ENCODE results near the gene SPI1.

SPI1 gene

GRCh38 chr11:47378010-47378835, at the start of gene SPI1:
Gene SPI1, minus strand, starts transcription at chr11:47378547. Its CDS starts 194 bp downstream, at chr11:47378353.
- no peak for DNase-seq

- DNase-seq: peak; percentile 99
Observed at GRCh38 chr11:47426062-47426956, 48.0 kb upstream of the SPI1 start, which contains the start of gene PSMC3. Gene PSMC3, minus strand, starts transcription at chr11:47426439. Its CDS starts 160 bp downstream, at chr11:47426279.

GRCh38 chr11:47425611-47426010, 47.3 kb upstream of the SPI1 start:
- DNase-seq: no peak

GRCh38 chr11:47418454-47419259, 40.3 kb upstream of the SPI1 start:
- no peak for DNase-seq

- DNase-seq: no peak
Observed at GRCh38 chr11:47417712-47418111, 39.4 kb upstream of the SPI1 start.

- peak; percentile 93 for DNase-seq
Observed at GRCh38 chr11:47415949-47416472, 37.7 kb upstream of the SPI1 start.

- no peak for DNase-seq
Observed at GRCh38 chr11:47415091-47415854, 36.9 kb upstream of the SPI1 start.

- DNase-seq: peak; percentile 33
Observed at GRCh38 chr11:47414685-47415070, 36.3 kb upstream of the SPI1 start.

GRCh38 chr11:47413908-47414684, 35.7 kb upstream of the SPI1 start:
- peak; percentile 51 for DNase-seq

- peak; percentile 13 for DNase-seq
Observed at GRCh38 chr11:47413351-47413750, 35.0 kb upstream of the SPI1 start.

- DNase-seq: peak; percentile 64
Observed at GRCh38 chr11:47411884-47412746, 33.8 kb upstream of the SPI1 start.

GRCh38 chr11:47410370-47411264, 32.3 kb upstream of the SPI1 start:
- peak; percentile 16 for DNase-seq

- peak; percentile 29 for DNase-seq
Observed at GRCh38 chr11:47409440-47410369, 31.4 kb upstream of the SPI1 start.

GRCh38 chr11:47408598-47409439, 30.5 kb upstream of the SPI1 start:
- DNase-seq: peak; percentile 50

GRCh38 chr11:47407746-47408590, 29.6 kb upstream of the SPI1 start, which contains the start of gene SLC39A13:
Gene SLC39A13, plus strand, starts transcription at chr11:47408590. Its CDS starts 1,505 bp downstream, at chr11:47410095.
- DNase-seq: peak; percentile 97

Measured in right hindlimb (tissue), 1 donor.